Activated B cell treated with CpG ODN at 0.5 μM for 24 hours (primary cell): Measurements from ENCODE around the gene CYP4V2. TPM values are rescaled to one million over a fixed set of nuclear protein-coding genes. Genes with fewer than 3 reads are reported as not detected.

ENCODE experiments used
- ATAC-seq: fragments of 200-7000 bp; cut with Tn5 transposase; one replicate; pipeline ENCODE4 v1.10.0; 2021; ENCODE audit warnings: low read depth, mild to moderate bottlenecking, moderate library complexity
- CTCF ChIA-PET: fragments of 350-600 bp; sonication (Branson Sonifier 250); formaldehyde crosslinking; loops from one replicate; lab custom pipeline; 2021; ENCODE audit warnings: antibody characterized with exemption; lab: Charles Lee
- POLR2A ChIA-PET: fragments of 350-600 bp; sonication (Branson Sonifier 250); formaldehyde crosslinking; loops from one replicate; lab custom pipeline; 2021; ENCODE audit warnings: antibody characterized with exemption; lab: Charles Lee
- DNase-seq: peaks from one replicate; pipeline ENCODE4 v3.0.0; 2022
- H3K27ac Mint-ChIP-seq: one replicate; pipeline ENCODE4 v1.8.0; 2020; ENCODE audit warnings: mixed read lengths
- H3K27me3 Mint-ChIP-seq: one replicate; pipeline ENCODE4 v1.8.0; 2021; ENCODE audit warnings: mixed read lengths
- H3K36me3 Mint-ChIP-seq: one replicate; pipeline ENCODE4 v1.8.0; 2021; ENCODE audit warnings: low read depth, mixed read lengths
- H3K4me1 Mint-ChIP-seq: one replicate; pipeline ENCODE4 v1.8.0; 2021; ENCODE audit warnings: mixed read lengths
- H3K4me3 Mint-ChIP-seq: one replicate; pipeline ENCODE4 v1.8.0; 2020; ENCODE audit warnings: mild to moderate bottlenecking, mixed read lengths
- H3K9me3 Mint-ChIP-seq: one replicate; pipeline ENCODE4 v1.8.0; 2020; ENCODE audit warnings: mixed read lengths
- CTCF ChIP-seq: fragments of 200-600 bp; IDR thresholded peaks from one replicate; pipeline ENCODE4 v1.8.0; 2022; ENCODE audit warnings: antibody characterized with exemption, mild to moderate bottlenecking
- intact Hi-C: fragments of 100-400 bp; cut with micrococcal nuclease; formaldehyde crosslinking; loops from one replicate; pipeline ENCODE4 v1.15.1; 2024
- total RNA-seq: library from RNA; stranded (reverse); gene quantifications from 2 replicates; pipeline ENCODE4 v1.2.3, GENCODE V29; 2022

Gene CYP4V2
- total RNA-seq, 1 donor from 2014 or later: 9.5 TPM

- Mint-ChIP-seq H3K9me3 (no peaks in the 10 kb centered on the region), H3K27me3 (peaks cover 10% of the 10 kb centered on the region), H3K4me3 (no peak overlapping the region), H3K4me1 (no peaks in the 10 kb centered on the region), H3K27ac (no peak overlapping the region), H3K36me3 (no peaks in the 10 kb centered on the region)
- intact Hi-C loops: no loop called here
- DNase-seq (no peak), ATAC-seq (no peak)
- ChIA-PET CTCF (no interaction called here), POLR2A (no interaction called here)
- TF ChIP-seq CTCF: no peak
Measured at GRCh38 chr4:186168750-186169149, 22.6 kb upstream of the CYP4V2 start.

GRCh38 chr4:186169333-186169944, 21.9 kb upstream of the CYP4V2 start:
- Mint-ChIP-seq H3K36me3 (no peaks in the 10 kb centered on the region), H3K27me3 (peaks cover 13% of the 10 kb centered on the region), H3K27ac (no peak overlapping the region), H3K4me3 (no peak overlapping the region), H3K4me1 (no peaks in the 10 kb centered on the region), H3K9me3 (no peaks in the 10 kb centered on the region)
- no peak for DNase-seq
- no peak for ATAC-seq
- TF ChIP-seq CTCF: no peak
- CTCF ChIA-PET: no interaction called here
- intact Hi-C loops: no loop called here
- POLR2A ChIA-PET: no interaction called here

- H3K27ac Mint-ChIP-seq: no peak overlapping the region
- no peak for TF ChIP-seq CTCF
- ATAC-seq: no peak
- no peaks in the 10 kb centered on the region for H3K36me3 Mint-ChIP-seq
- no peak for DNase-seq
- no peak overlapping the region for H3K4me3 Mint-ChIP-seq
- ChIA-PET POLR2A (no interaction called here), CTCF (no interaction called here)
- peaks cover 7% of the 10 kb centered on the region for H3K27me3 Mint-ChIP-seq
- intact Hi-C loops: no loop called here
- H3K4me1 Mint-ChIP-seq: no peaks in the 10 kb centered on the region
- no peaks in the 10 kb centered on the region for H3K9me3 Mint-ChIP-seq
Measured at GRCh38 chr4:186169945-186170802, 21.2 kb upstream of the CYP4V2 start.

GRCh38 chr4:186170966-186171365, 20.4 kb upstream of the CYP4V2 start:
- Mint-ChIP-seq H3K27ac (no peak overlapping the region), H3K4me1 (no peaks in the 10 kb centered on the region), H3K27me3 (peaks cover 7% of the 10 kb centered on the region), H3K4me3 (no peak overlapping the region), H3K9me3 (no peaks in the 10 kb centered on the region), H3K36me3 (no peaks in the 10 kb centered on the region)
- ChIA-PET CTCF (no interaction called here), POLR2A (no interaction called here)
- no peak for ATAC-seq
- intact Hi-C loops: no loop called here
- DNase-seq: no peak
- no peak for TF ChIP-seq CTCF

- intact Hi-C loops: no loop called here
- no peak overlapping the region for H3K27ac Mint-ChIP-seq
- H3K9me3 Mint-ChIP-seq: no peaks in the 10 kb centered on the region
- peaks cover 14% of the 10 kb centered on the region for H3K27me3 Mint-ChIP-seq
- no peaks in the 10 kb centered on the region for H3K4me1 Mint-ChIP-seq
- no peak overlapping the region for H3K4me3 Mint-ChIP-seq
- TF ChIP-seq CTCF: no peak
- no peaks in the 10 kb centered on the region for H3K36me3 Mint-ChIP-seq
- CTCF ChIA-PET: no interaction called here
- DNase-seq (no peak), ATAC-seq (no peak)
- POLR2A ChIA-PET: no interaction called here
Measured at GRCh38 chr4:186172546-186172945, 18.8 kb upstream of the CYP4V2 start.
